CMK (cell line): Measurements from ENCODE around the gene SPSB3.
"Not testable (repeated sequence)": the region's sequence is repeated elsewhere in the genome, so short reads cannot be mapped to it uniquely, and the experiment has no call there.

Experiments
- DNase-seq: peaks from one replicate; pipeline ENCODE4 v3.0.0-alpha.2; 2010; ENCODE audit warnings: low read depth

The SPSB3 gene

DNA sequence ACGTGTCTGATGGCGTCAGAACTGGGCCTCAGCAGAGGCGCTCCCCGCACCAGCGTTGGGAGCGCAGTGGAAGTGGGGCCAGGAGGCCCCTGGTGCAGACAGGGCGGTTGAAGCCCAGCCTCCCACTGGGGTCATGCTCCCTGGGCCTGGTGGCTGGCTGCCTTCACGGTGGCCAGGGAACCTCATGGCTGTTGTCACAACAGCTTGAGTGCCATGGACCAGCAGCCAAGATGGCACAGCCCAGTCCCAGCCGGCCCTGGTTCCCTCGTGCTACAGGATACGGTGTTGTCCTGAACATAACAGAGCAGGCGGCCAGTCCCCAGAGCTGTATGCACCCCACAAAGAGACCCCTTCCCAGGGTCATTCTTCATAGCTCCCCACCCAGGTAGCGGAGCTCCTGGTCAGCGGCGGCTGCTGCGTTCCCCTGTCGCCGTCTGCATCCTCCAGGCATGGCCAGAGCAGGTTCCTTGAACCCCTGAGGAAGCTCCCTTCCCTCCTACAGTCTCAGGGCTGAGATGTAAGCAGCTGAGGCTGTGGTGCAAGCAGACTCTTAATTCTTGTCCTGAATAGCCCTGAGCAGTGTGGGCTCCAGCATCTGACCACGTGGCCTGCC, 40.7 kb downstream of the SPSB3 start:
- no peak for DNase-seq

DNA sequence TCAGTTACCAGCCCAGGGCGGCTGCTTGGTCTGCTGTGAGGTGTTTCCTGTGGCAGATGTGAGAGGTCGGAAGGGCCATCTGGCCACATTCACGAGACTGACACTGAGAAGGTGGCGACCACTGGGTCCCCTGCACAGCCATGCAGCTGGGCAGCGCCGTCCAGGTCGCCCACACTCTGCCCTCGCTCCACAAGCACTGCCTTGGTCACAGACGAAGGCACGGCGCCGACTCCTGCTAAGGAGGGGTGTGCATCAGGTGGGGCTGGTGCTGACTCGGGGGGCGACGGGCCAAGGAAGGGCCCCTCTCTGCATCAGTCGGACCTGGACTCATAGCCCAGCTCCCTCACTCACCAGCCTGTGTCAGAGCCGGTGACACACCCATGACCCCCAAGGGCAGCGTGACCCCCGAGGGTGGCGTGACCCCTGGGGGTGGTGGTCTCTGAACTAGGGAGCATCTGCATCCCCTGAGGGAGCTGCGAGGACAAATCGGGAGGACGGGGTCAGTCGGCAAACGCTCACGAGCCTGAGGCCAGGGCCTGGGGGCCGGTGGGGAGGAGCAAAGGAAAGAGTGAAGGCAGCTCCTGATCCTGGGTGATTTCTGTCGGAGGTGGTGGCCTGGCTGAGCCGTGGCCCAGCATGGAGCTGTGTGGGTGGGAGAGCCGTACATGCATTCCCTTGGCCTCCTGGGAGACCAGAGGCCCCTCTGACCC, 41.4 kb downstream of the SPSB3 start:
- DNase-seq = no peak

DNA sequence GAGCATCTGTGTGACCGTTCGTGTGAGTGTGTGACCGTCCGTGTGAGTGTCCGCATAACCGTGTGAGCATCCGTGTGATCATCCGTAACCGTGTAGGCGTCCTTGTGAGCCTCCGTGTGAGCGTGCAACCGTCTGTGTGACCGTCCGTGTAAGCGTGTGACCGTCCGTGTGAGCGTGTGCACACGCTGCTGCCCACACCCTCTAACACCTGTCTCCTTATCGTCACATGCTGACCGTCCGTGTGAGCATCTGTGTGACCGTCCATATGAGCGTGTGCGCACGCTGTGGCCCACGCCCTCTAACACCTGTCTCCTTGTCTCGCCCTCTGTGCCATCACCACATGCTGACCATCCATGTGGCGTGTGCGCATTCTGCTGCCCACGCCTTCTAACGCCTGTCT, 42.1 kb downstream of the SPSB3 start:
- no peak for DNase-seq

DNA sequence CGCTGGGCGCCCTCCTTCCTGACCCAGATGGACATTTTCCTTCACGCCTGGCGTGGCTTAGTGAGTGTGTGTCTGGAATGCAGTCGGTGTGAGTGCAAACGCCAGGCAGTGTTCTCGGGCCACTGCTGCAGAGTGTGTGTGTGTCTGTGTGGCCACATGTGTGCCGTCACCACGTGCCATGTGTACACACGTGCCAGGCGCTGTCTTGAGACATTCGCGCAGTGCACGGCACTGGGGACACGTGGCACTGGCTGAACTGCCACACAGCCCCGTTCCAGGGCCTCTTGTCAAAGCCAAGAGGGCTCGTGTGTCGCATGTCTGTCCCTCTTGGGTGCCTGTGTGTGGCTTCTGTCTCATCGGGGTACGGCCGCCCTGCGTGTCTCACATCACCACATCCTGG, 47.6 kb downstream of the SPSB3 start:
- no peak for DNase-seq

DNA sequence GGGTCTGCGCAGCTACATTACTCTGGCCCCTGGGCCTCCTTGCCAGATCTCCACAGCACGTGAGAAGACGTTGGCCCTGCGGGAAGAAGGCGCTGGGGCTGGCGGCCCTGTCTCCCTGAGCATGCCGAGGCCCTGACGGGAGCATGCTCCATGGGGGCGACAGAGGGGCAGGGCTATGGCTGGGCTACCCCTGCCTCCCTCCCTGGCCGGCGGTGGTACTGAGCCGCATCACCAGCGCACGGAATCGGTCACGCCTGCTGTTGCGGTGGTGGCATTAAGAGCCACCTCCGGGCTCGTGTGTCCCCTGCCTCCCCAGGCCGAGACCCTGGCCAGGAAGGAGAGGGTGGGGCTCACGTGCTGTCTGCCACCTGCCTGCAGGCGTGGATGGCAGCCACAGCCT, 48.2 kb downstream of the SPSB3 start:
- no peak for DNase-seq

DNA sequence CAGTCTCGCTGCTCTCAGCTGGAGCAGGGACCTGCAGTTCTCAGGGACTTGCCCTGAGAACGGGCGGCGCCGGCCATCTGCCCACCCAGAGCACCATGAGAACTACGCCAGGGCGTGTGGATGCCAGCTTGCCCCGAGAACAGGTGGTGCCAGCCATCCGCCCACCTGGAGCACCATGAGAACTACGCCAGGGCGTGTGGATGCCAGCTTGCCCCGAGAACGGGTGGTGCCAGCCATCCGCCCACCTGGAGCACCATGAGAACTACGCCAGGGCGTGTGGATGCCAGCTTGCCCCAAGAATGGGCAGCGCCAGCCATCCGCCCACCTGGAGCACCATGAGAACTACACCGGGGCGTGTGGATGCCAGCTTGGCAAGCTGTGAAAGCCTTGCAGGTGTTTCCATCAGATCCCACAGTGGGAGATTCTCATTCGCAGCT, 49.8 kb downstream of the SPSB3 start:
- not testable (repeated sequence) for DNase-seq

DNA sequence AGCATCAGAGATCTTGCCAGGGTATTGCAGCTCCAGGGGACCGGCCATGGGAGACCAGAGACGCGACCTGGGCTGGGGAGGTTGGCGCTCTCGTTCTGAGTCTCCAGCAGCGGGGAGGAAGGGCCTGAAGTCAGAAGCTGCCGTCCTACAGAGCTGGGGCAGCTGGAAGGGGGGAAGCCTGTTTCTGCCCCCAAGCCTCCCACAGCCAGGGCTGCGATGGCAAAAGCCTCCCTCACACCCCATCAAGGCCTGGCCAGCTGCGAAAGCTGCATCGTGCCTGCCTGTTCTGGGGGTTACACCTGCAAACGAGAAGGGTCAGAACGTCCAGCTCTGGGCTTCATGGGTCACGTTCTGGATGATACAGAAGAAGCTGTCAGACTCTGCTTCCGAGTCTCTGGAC, 50.3 kb downstream of the SPSB3 start:
- DNase-seq = no peak

DNA sequence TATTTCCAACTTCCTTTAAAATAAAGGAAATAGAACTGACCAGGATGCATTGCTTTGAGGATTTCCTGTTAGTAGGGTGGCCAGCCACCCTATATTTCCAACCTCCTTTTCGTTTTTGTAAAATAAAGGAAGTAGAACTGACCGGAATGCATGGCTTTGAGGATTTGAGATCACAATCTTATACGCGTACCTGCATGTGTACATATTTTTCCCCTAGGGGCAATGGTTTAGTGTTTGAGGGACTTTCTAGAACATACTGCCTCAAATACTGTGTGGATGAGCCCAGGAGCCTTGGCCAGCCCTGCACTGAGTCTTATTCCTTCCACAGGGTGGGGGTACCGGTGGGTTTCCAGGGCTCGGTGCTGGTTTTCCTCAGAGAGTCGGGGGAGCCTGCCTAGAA, 50.8 kb downstream of the SPSB3 start:
- DNase-seq = no peak

DNA sequence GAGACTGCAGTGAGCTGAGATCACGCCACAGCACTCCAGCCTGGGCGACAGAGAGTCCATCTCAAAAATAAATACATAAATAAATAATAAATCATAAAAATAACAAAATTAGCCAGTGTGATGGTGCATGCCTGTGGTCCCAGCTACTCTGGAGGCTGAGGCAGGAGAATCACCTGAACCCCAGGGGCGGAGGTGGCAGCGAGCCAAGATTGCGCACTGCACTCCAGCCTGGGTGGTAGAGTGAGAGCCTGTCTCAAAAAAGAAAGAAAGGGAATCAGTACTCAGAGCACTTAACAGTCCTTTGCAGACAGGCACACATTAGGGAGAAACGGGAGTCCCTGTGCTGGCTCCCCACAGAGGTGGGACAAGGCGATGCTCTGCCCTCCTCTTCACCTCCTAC, 51.3 kb downstream of the SPSB3 start:
- DNase-seq = no peak

DNA sequence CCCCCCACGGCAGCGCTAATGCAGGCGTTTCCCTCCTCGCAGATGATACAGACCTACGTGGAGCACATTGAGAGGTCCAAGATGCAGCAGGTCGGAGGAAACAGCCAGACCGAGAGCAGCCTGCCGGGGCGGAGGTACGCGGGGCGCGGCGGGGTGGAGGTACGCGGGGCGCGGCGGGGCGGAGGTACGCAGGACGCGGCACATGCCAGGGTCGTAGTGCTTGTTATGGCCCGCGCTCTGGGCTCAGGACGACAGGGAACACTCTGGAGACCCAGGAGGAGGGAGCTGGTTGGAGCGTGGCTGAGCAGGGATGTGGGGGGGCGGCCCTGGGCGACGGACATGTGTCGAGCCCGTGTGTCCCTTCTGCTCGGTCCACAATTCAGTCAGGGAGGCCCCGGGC, 52.9 kb downstream of the SPSB3 start:
- no peak for DNase-seq

DNA sequence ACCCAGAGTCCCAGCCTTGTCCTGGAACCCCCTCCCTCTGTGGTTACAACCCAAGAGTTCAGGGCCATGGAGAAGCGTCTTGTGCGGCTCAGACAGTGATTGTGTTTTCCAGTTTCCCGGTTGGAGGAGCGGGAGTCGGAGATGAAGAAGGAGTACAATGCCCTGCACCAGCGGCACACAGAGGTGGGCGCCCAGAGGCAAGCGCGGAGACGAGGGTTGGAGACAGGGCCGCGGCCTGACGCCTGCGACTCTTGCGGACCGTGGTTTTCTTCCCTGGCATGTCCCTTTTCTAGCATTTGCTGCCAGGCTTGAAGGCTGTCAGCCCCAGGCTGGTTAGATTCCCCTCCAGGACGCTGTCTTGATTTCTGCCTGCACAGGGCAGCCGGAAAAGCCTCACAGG, 53.3 kb downstream of the SPSB3 start:
- DNase-seq = no peak

DNA sequence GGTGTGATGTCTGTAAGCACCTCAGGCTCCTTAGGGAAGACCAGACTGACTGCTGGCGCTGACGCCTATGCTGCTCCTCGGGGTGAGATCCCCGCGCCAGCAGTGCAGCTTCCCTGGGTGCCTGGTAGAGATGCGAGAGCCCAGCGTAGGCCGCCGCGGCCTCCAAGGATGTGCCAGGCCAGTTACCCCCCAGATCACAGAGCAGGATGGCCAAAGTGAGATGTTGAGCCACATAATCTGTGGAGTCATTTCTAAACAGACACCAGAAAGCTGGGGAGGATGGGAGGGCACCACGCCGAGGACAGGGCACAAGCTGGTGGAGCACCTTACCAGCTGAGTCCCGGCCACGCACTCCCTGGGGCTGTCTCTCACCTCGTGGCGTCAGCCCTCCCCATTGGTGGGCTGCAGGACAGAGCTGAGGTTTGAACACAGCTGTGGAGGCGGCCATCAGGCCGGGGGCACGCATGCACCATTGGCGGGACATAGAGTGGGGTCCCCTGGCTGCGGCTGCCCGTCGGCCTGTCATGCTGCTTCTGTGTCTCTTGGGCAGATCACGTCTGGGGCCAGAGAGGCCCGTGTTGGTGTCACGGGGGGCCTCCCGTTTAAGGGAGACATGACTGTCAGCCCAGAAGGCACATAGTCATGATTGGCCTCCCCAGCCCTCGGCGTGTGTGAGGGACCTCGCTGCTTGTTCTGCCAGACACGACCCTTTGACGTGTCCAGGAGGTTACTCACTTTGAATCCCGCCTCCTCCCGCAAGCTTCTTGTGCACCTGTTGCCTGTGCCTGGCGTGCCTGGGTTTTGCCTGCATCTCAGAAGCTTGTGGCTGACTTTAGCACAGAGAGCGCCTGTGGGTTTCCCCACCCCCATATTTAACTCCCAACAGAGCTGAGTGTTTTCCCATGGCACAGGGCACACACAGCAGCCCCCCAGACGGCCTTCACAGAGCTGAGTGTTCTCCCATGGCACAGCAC, 54.4 kb downstream of the SPSB3 start:
- DNase-seq = no peak
